Measurements from ENCODE around the gene CALY.

Gene CALY

DNA sequence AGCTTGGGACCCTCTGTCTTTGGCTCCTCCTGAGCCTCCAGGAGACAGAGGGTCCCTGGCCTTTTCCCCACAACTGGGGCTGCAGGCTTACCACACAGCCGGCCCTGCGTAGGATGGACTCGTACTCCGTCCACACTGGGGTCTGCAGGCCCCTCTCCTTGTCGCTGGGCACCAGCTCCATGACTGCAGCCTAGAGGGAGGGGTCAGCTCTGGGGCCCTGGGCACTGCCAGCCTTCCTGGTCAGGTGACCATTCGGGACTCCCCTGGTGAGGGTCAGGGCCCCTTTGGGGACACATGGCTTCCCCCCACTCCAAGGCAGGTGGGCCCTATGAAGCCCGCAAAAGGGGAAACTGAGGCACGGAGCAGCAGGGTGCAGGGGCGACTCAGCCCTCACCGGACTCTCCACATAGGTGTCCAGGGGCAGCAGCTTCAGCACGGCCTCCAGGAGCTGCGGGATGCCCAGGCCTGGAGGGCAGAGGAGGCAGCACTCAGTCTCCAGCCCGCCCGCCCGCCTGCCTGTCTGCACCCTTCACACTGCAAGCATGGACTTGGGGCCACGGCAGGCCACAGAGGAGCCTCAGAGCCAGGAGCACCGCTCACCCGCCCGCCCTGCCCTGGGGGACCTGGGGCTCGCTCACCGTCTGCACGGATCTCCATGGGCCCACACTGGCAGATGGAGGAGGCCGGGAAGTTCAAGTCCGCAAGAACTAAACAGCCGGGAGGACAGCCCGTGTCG, 20.0 kb upstream of the CALY start:
- no peak overlapping the region for H3K27ac ChIP-seq (ENCODE audit: low read length, poor library complexity, severe bottlenecking)
- peak overlapping the region in 1 of 2 experiments; percentile 92 for H3K23ac ChIP-seq (ENCODE audit: low read length in 2 of 2)
- H3K36me3 ChIP-seq (ENCODE audit: control insufficient read depth in 1 of 2, insufficient read depth in 2 of 2, low read depth in 1 of 2, low read length in 2 of 2): peaks cover 3 to 30% of the 10 kb centered on the region in 2 experiments
- no peak overlapping the region for H2BK15ac ChIP-seq (ENCODE audit: low read depth, poor library complexity, severe bottlenecking)
- peaks cover 0 to 20% of the 10 kb centered on the region in 2 experiments for H3K27me3 ChIP-seq (ENCODE audit: control insufficient read depth in 1 of 2, insufficient read depth in 1 of 2, low read length in 2 of 2)
- peak overlapping the region; percentile 91 for H3K4me2 ChIP-seq (ENCODE audit: low read length, poor library complexity, severe bottlenecking)
- H3K9me3 ChIP-seq (ENCODE audit: control insufficient read depth, low read length): no peaks in the 10 kb centered on the region
- H2BK5ac ChIP-seq (ENCODE audit: low read depth, low read length, poor library complexity, severe bottlenecking): no peak overlapping the region
- peak overlapping the region in 1 of 2 experiments; percentile 95 for H3K14ac ChIP-seq (ENCODE audit: low read length in 2 of 2)
- peaks cover 16% of the 10 kb centered on the region for H3K79me1 ChIP-seq (replicated peaks; ENCODE audit: low read length, poor library complexity, severe bottlenecking)
- peak overlapping the region in 1 of 2 experiments; percentile 91 for H3K4ac ChIP-seq (ENCODE audit: low read depth in 1 of 2, low read length in 2 of 2)
- H3K18ac ChIP-seq (ENCODE audit: low read depth in 1 of 2, low read length in 2 of 2): peak overlapping the region; percentile 82 to 95
- H3K9ac ChIP-seq (ENCODE audit: low read length): peak overlapping the region; percentile 22
- H2BK12ac ChIP-seq (ENCODE audit: low read length in 2 of 2): peak overlapping the region in 1 of 2 experiments; percentile 10
- H3K4me3 ChIP-seq (ENCODE audit: insufficient read depth in 1 of 2, low read depth in 1 of 2, low read length in 2 of 2): peak overlapping the region; percentile 68
- WGBS: 46% methylated on average over 27 of the region's 27 CpGs
- DNase-seq: no peak
- H3K4me1 ChIP-seq (ENCODE audit: control insufficient read depth, insufficient read depth, low read depth, low read length): peaks cover 21% of the 10 kb centered on the region
- H2AFZ ChIP-seq (ENCODE audit: low read depth, low read length): no peak overlapping the region
- no peak overlapping the region for H2BK120ac ChIP-seq (ENCODE audit: low read depth, low read length)
- H4K8ac ChIP-seq (ENCODE audit: low read length): peak overlapping the region; percentile 88
- H4K91ac ChIP-seq (ENCODE audit: low read length): no peak overlapping the region
- no peak overlapping the region for H2AK5ac ChIP-seq (ENCODE audit: low read length, severe bottlenecking)

- Histone ChIP-seq H3K27me3 (ENCODE audit: control insufficient read depth in 1 of 2, insufficient read depth in 1 of 2, low read length in 2 of 2) (peaks cover 0 to 27% of the 10 kb centered on the region in 2 experiments), H3K79me1 (replicated peaks; ENCODE audit: low read length, poor library complexity, severe bottlenecking) (peaks cover 16% of the 10 kb centered on the region)
- WGBS: 92% methylated on average over 3 of the region's 3 CpGs
Observed at GRCh38 chr10:133355991-133356390, 19.3 kb upstream of the CALY start.

GRCh38 chr10:133355266-133355665, 18.6 kb upstream of the CALY start:
- H3K4me2 ChIP-seq (ENCODE audit: low read length, poor library complexity, severe bottlenecking): no peak overlapping the region

More at GRCh38 chr10:133355991-133356390, 19.3 kb upstream of the CALY start:
- Histone ChIP-seq H3K4me1 (ENCODE audit: control insufficient read depth, insufficient read depth, low read depth, low read length) (peaks cover 23% of the 10 kb centered on the region), H3K4me3 (ENCODE audit: insufficient read depth in 1 of 2, low read depth in 1 of 2, low read length in 2 of 2) (no peak overlapping the region), H2BK120ac (ENCODE audit: low read depth, low read length) (no peak overlapping the region), H4K91ac (ENCODE audit: low read length) (no peak overlapping the region), H3K36me3 (ENCODE audit: control insufficient read depth in 1 of 2, insufficient read depth in 2 of 2, low read depth in 1 of 2, low read length in 2 of 2) (peaks cover 0 to 26% of the 10 kb centered on the region in 2 experiments), H3K18ac (ENCODE audit: low read depth in 1 of 2, low read length in 2 of 2) (no peak overlapping the region), H3K27ac (ENCODE audit: low read length, poor library complexity, severe bottlenecking) (no peak overlapping the region), H2AFZ (ENCODE audit: low read depth, low read length) (no peak overlapping the region), H3K14ac (ENCODE audit: low read length in 2 of 2) (no peak overlapping the region), H3K23ac (ENCODE audit: low read length in 2 of 2) (peak overlapping the region in 1 of 2 experiments; percentile 36), H3K9me3 (ENCODE audit: control insufficient read depth, low read length) (no peaks in the 10 kb centered on the region), H2BK12ac (ENCODE audit: low read length in 2 of 2) (no peak overlapping the region), H3K9ac (ENCODE audit: low read length) (no peak overlapping the region), H3K4me2 (ENCODE audit: low read length, poor library complexity, severe bottlenecking) (no peak overlapping the region), H2BK5ac (ENCODE audit: low read depth, low read length, poor library complexity, severe bottlenecking) (no peak overlapping the region), H2BK15ac (ENCODE audit: low read depth, poor library complexity, severe bottlenecking) (no peak overlapping the region), H3K4ac (ENCODE audit: low read depth in 1 of 2, low read length in 2 of 2) (no peak overlapping the region), H4K8ac (ENCODE audit: low read length) (no peak overlapping the region), H2AK5ac (ENCODE audit: low read length, severe bottlenecking) (no peak overlapping the region)
- DNase-seq: no peak

GRCh38 chr10:133354672-133355240, 18.1 kb upstream of the CALY start:
- Histone ChIP-seq H3K4me1 (ENCODE audit: control insufficient read depth, insufficient read depth, low read depth, low read length) (peaks cover 26% of the 10 kb centered on the region), H4K8ac (ENCODE audit: low read length) (no peak overlapping the region), H2AFZ (ENCODE audit: low read depth, low read length) (no peak overlapping the region), H2AK5ac (ENCODE audit: low read length, severe bottlenecking) (no peak overlapping the region), H2BK5ac (ENCODE audit: low read depth, low read length, poor library complexity, severe bottlenecking) (no peak overlapping the region), H3K9me3 (ENCODE audit: control insufficient read depth, low read length) (no peaks in the 10 kb centered on the region), H2BK15ac (ENCODE audit: low read depth, poor library complexity, severe bottlenecking) (no peak overlapping the region), H2BK120ac (ENCODE audit: low read depth, low read length) (no peak overlapping the region), H3K27ac (ENCODE audit: low read length, poor library complexity, severe bottlenecking) (no peak overlapping the region), H3K36me3 (ENCODE audit: control insufficient read depth in 1 of 2, insufficient read depth in 2 of 2, low read depth in 1 of 2, low read length in 2 of 2) (peaks cover 0 to 26% of the 10 kb centered on the region in 2 experiments), H3K79me1 (replicated peaks; ENCODE audit: low read length, poor library complexity, severe bottlenecking) (peaks cover 16% of the 10 kb centered on the region), H3K27me3 (ENCODE audit: control insufficient read depth in 1 of 2, insufficient read depth in 1 of 2, low read length in 2 of 2) (peaks cover 0 to 39% of the 10 kb centered on the region in 2 experiments), H3K23ac (ENCODE audit: low read length in 2 of 2) (no peak overlapping the region), H3K4ac (ENCODE audit: low read depth in 1 of 2, low read length in 2 of 2) (no peak overlapping the region), H3K4me2 (ENCODE audit: low read length, poor library complexity, severe bottlenecking) (no peak overlapping the region), H3K9ac (ENCODE audit: low read length) (no peak overlapping the region), H2BK12ac (ENCODE audit: low read length in 2 of 2) (no peak overlapping the region), H4K91ac (ENCODE audit: low read length) (no peak overlapping the region), H3K18ac (ENCODE audit: low read depth in 1 of 2, low read length in 2 of 2) (no peak overlapping the region), H3K4me3 (ENCODE audit: insufficient read depth in 1 of 2, low read depth in 1 of 2, low read length in 2 of 2) (no peak overlapping the region), H3K14ac (ENCODE audit: low read length in 2 of 2) (no peak overlapping the region)
- no peak for DNase-seq
- 92% methylated on average over 14 of the region's 14 CpGs for WGBS

More at GRCh38 chr10:133355266-133355665, 18.6 kb upstream of the CALY start:
- Histone ChIP-seq H3K4ac (ENCODE audit: low read depth in 1 of 2, low read length in 2 of 2) (no peak overlapping the region), H3K27ac (ENCODE audit: low read length, poor library complexity, severe bottlenecking) (no peak overlapping the region), H3K36me3 (ENCODE audit: control insufficient read depth in 1 of 2, insufficient read depth in 2 of 2, low read depth in 1 of 2, low read length in 2 of 2) (peaks cover 0 to 26% of the 10 kb centered on the region in 2 experiments), H4K91ac (ENCODE audit: low read length) (no peak overlapping the region), H2BK12ac (ENCODE audit: low read length in 2 of 2) (no peak overlapping the region), H3K14ac (ENCODE audit: low read length in 2 of 2) (no peak overlapping the region), H3K23ac (ENCODE audit: low read length in 2 of 2) (no peak overlapping the region), H2BK5ac (ENCODE audit: low read depth, low read length, poor library complexity, severe bottlenecking) (no peak overlapping the region), H2BK15ac (ENCODE audit: low read depth, poor library complexity, severe bottlenecking) (no peak overlapping the region), H3K18ac (ENCODE audit: low read depth in 1 of 2, low read length in 2 of 2) (no peak overlapping the region), H4K8ac (ENCODE audit: low read length) (no peak overlapping the region), H3K79me1 (replicated peaks; ENCODE audit: low read length, poor library complexity, severe bottlenecking) (peaks cover 16% of the 10 kb centered on the region), H2AK5ac (ENCODE audit: low read length, severe bottlenecking) (no peak overlapping the region), H3K4me3 (ENCODE audit: insufficient read depth in 1 of 2, low read depth in 1 of 2, low read length in 2 of 2) (no peak overlapping the region), H2BK120ac (ENCODE audit: low read depth, low read length) (no peak overlapping the region), H3K27me3 (ENCODE audit: control insufficient read depth in 1 of 2, insufficient read depth in 1 of 2, low read length in 2 of 2) (peaks cover 0 to 34% of the 10 kb centered on the region in 2 experiments), H3K9ac (ENCODE audit: low read length) (no peak overlapping the region), H2AFZ (ENCODE audit: low read depth, low read length) (no peak overlapping the region), H3K4me1 (ENCODE audit: control insufficient read depth, insufficient read depth, low read depth, low read length) (peaks cover 26% of the 10 kb centered on the region), H3K9me3 (ENCODE audit: control insufficient read depth, low read length) (no peaks in the 10 kb centered on the region)
- DNase-seq: no peak
- WGBS: 97% methylated on average over 6 of the region's 6 CpGs
